GM19395 (cell line): Measurements from ENCODE around the gene VRK1.

Source experiments
- ATAC-seq: cut with Tn5 transposase; IDR thresholded peaks from one replicate; pipeline ENCODE4 v1.9.1; 2021; ENCODE audit warnings: mild to moderate bottlenecking, moderate library complexity; ENCODE audit not compliant: unreplicated experiment

VRK1 gene

GRCh38 chr14:96915478-96915877 lies 118.3 kb downstream of the VRK1 start:
- ATAC-seq, result no peak

GRCh38 chr14:96916751-96917150 lies 119.6 kb downstream of the VRK1 start:
- ATAC-seq, result no peak

DNA sequence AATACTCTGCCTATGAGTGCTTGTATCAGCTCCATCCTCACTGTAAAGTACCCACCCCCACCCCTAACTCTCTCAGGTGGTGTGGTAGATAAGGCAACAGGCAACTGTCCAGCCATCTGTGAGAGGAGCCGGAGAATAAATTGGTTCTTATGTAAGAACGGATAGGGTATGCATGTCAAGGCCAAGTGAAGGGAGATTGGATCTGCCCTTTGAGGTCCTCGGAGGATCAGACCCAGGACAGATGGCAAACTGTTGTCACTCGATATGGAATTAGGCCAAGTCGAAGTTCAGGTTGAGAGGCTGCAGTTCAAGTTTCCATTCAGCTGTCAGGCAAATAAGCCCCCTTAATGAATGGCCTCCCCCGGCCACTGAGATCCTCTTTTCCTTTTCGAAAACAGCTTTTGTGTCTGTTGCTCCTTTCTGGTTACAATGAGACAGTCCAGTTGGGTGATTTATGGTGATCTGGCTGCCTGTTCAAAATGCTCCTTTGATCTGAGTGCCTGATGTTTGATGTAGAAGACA lies 120.3 kb downstream of the VRK1 start:
- ATAC-seq, result no peak

DNA sequence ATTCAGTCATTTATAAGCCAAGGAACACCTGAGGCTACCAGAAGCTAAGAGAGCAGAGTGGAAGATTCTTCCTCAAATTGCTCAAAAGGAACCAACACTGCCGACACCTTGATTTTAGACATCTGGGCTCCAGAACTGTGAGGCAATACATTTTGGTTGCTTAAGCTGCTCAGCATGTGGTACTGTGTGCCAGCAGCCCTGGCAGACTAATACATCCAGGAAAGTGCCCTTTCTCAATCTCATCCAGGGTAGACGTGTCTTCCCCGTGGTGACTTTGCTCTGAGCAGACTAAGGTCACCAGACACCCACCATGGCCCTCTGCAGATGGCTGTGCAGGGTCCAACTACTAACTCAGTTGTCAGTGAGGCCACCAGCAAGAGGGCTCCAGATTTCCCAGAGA lies 122.8 kb downstream of the VRK1 start:
- no peak for ATAC-seq

DNA sequence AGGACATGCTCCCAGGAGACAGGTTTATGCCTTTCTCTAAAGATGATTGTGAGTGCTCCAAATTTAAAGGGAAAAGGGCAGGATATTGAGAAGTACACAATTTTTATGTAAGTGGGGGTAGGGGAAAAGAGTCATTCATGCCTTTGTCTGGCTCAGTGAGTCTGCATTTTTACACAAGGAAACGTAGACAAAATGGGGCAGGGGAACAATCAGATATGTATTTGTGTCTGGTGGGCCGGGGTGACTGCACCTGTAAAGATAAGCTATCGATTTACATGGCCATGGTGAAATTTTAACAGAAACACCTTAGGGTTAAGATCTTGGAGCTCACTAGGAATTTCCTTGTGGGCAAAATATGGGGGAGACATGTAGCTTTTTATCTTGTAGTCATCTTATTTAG lies 123.6 kb downstream of the VRK1 start:
- no peak for ATAC-seq

GRCh38 chr14:96922986-96923385 lies 125.8 kb downstream of the VRK1 start:
- no peak for ATAC-seq

DNA sequence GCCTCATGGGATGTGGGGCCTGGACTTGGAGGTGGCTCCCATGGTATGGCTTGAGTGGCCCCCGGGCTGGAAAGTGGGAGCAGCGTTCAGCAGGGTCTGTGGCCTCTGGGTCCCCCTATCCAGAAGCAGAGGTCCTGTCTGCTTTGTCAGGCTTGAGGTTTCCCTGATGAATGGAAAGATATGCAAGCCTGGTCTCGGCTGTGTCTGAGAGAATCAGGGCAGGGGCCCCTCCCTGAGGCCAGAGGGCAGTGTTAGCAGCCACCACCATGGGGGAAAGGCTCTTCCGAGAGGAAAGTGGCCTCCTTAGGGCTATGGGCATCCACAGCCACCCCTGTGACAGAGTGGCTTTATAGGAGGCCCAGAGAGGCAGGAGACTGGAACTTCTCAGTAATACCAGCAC lies 128.2 kb downstream of the VRK1 start:
- no peak for ATAC-seq

- ATAC-seq, result no peak
These were observed 128.8 kb downstream of the VRK1 start for GRCh38 chr14:96926001-96926400.

GRCh38 chr14:96928779-96929380 lies 131.7 kb downstream of the VRK1 start:
- ATAC-seq, result no peak

GRCh38 chr14:96929950-96930349 lies 132.8 kb downstream of the VRK1 start:
- no peak for ATAC-seq

- ATAC-seq, result no peak
These were observed 133.3 kb downstream of the VRK1 start for GRCh38 chr14:96930526-96930925.
